GM12878 (cell line): ENCODE measurements around the gene PTPRC. TPM values are rescaled to one million over a fixed set of nuclear protein-coding genes. Genes with fewer than 3 reads are reported as not detected.
A peak's percentile ranks its signal among the peaks of the same experiment; 100 is the strongest.

Source experiments
- HDAC6 ChIP-seq: fragments of 200-600 bp; sonication (generic); IDR thresholded peaks from one replicate; pipeline ENCODE4 v1.8.0; 2017; ENCODE audit warnings: antibody characterized with exemption; ENCODE audit not compliant: unreplicated experiment
- MYC ChIP-seq: IDR thresholded peaks from 2 replicates; pipeline ENCODE4 v1.6.1; 2011; ENCODE audit warnings: mild to moderate bottlenecking, low read length, moderate library complexity, inconsistent platforms; ENCODE audit not compliant: insufficient read depth, insufficient replicate concordance, insufficient read length, severe bottlenecking
- PAX5 ChIP-seq: IDR thresholded peaks from 2 replicates; pipeline ENCODE4 v1.6.1; 2011; ENCODE audit warnings: low read depth, low read length, borderline replicate concordance
- PAX8 ChIP-seq: fragments of 450-650 bp; IDR thresholded peaks from 2 replicates; pipeline ENCODE4 v1.6.1; 2017; ENCODE audit warnings: mild to moderate bottlenecking, moderate library complexity
- POLR2AphosphoS2 ChIP-seq: IDR thresholded peaks from 2 replicates; pipeline ENCODE4 v1.6.1; 2011; ENCODE audit warnings: low read depth, mild to moderate bottlenecking, low read length, improper control_type of control experiment, moderate library complexity
- RBBP5 ChIP-seq: fragments of 200-600 bp; sonication (generic); conservative IDR thresholded peaks from 2 replicates; pipeline ENCODE4 v1.6.1; 2016
- SMAD1 ChIP-seq: fragments of 450-650 bp; IDR thresholded peaks from 2 replicates; pipeline ENCODE4 v1.6.1; 2018; ENCODE audit warnings: mild to moderate bottlenecking, low read depth; ENCODE audit not compliant: partially characterized antibody
- SMC3 ChIP-seq: IDR thresholded peaks from 2 replicates; pipeline ENCODE4 v1.6.1; 2011; ENCODE audit warnings: low read length, improper control_type of control experiment, borderline replicate concordance
- TARDBP ChIP-seq: IDR thresholded peaks from 2 replicates; pipeline ENCODE4 v1.6.1; 2016; ENCODE audit warnings: borderline replicate concordance
- YY1 ChIP-seq: IDR thresholded peaks from 2 replicates; pipeline ENCODE4 v1.6.1; 2011; ENCODE audit warnings: low read depth, mild to moderate bottlenecking, low read length
- ZNF274 ChIP-seq: IDR thresholded peaks from one replicate; pipeline ENCODE4 v1.8.0; 2011; ENCODE audit not compliant: insufficient read length, insufficient read depth
- polyA plus RNA-seq, 11 experiments: library from polyadenylated mRNA; depleted of rRNA in 4 of 11; unstranded in 6 of 11; stranded (reverse) in 5 of 11; fragments of >200 nt; fragmentation: Nextera tagmentation in 4 of 11; fragmentation: Illumina TruSeq in 1 of 11; extraction: Ambion mirVana in 4 of 11; extraction: Trizol in 1 of 11; gene quantifications; 1 replicate in 1 of 11; 2 replicates in 10 of 11; pipeline versions ENCODE4 v1.2.1 to v1.2.3, GENCODE V29; 2011 to 2016; ENCODE audit warnings: inconsistent platforms in 2 of 11, missing spikeins in 2 of 11, low read depth in 1 of 11
- total RNA-seq, 4 experiments: library from RNA; depleted of rRNA in 3 of 4; stranded (reverse); fragments of >200 nt in 3 of 4; fragmentation: Illumina TruSeq in 1 of 4; extraction: Trizol in 1 of 4; gene quantifications; 2 replicates each; pipeline versions ENCODE4 v1.2.1 to v1.2.3, GENCODE V29; 2013 to 2021
- TF ChIP-seq, protein P1 (sequence below): fragments of 450-650 bp; IDR thresholded peaks from 2 replicates; pipeline ENCODE4 v1.6.1; 2018; ENCODE audit warnings: borderline replicate concordance, mild to moderate bottlenecking; ENCODE audit not compliant: partially characterized antibody
- TF ChIP-seq, protein P2 (sequence below): fragments of 450-650 bp; IDR thresholded peaks from 2 replicates; pipeline ENCODE4 v1.6.1; 2016; ENCODE audit warnings: mild to moderate bottlenecking
- TF ChIP-seq, protein P3 (sequence below): fragments of 450-650 bp; IDR thresholded peaks from 2 replicates; pipeline ENCODE4 v1.6.1; 2017; ENCODE audit warnings: mild to moderate bottlenecking, moderate library complexity
- TF ChIP-seq, protein P4 (sequence below): fragments of 450-650 bp; IDR thresholded peaks from 2 replicates; pipeline ENCODE4 v1.6.1; 2014; ENCODE audit warnings: mild to moderate bottlenecking
- TF ChIP-seq, protein P5 (sequence below): fragments of 450-650 bp; IDR thresholded peaks from 2 replicates; pipeline ENCODE4 v1.6.1; 2016; ENCODE audit warnings: mild to moderate bottlenecking, moderate library complexity, borderline replicate concordance

Gene PTPRC
- total and polyA plus RNA-seq, 10 of the 15 experiments (the other 5 are each of a cell fraction or from before 2014, with no cell fraction given) = 72.9 to 221 (median 118) TPM

DNA sequence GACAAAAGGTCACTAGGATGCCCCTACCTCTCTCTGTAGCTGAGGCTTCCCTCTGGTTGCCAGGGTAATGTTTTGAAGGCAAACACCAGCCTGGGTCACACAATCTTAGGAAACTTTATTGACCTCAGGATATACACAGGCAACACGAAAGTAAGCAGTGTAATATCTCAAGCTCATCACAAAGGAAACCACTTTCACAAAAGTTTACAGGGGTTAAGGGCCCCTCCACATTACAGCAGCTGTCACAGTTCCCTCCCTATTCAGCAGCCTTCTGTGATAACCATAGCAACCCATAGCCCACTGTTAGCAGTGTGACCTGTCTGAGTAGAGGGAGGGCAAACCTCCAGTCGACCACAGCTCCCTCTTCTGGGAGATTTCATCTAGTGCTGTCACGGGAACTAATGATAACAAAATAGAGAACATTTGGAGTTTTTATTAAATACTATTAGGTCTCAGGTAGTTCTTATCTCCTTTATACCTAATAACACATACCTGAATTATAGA, 149.8 kb downstream of the PTPRC start (continued):
- TF ChIP-seq, protein P1, sequence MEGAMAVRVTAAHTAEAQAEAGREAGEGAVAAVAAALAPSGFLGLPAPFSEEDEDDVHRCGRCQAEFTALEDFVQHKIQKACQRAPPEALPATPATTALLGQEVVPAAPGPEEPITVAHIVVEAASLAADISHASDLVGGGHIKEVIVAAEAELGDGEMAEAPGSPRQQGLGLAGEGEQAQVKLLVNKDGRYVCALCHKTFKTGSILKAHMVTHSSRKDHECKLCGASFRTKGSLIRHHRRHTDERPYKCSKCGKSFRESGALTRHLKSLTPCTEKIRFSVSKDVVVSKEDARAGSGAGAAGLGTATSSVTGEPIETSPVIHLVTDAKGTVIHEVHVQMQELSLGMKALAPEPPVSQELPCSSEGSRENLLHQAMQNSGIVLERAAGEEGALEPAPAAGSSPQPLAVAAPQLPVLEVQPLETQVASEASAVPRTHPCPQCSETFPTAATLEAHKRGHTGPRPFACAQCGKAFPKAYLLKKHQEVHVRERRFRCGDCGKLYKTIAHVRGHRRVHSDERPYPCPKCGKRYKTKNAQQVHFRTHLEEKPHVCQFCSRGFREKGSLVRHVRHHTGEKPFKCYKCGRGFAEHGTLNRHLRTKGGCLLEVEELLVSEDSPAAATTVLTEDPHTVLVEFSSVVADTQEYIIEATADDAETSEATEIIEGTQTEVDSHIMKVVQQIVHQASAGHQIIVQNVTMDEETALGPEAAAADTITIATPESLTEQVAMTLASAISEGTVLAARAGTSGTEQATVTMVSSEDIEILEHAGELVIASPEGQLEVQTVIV = no peak
- TF ChIP-seq RBBP5 (no peak), YY1 (no peak), MYC (no peak), TARDBP (no peak), PAX5 (no peak), ZNF274 (no peak), HDAC6 (no peak), SMAD1 (no peak), SMC3 (peak; percentile 44; the same call in 1 of the 2 replicates), POLR2AphosphoS2 (no peak), PAX8 (no peak)
- TF ChIP-seq, protein P2, sequence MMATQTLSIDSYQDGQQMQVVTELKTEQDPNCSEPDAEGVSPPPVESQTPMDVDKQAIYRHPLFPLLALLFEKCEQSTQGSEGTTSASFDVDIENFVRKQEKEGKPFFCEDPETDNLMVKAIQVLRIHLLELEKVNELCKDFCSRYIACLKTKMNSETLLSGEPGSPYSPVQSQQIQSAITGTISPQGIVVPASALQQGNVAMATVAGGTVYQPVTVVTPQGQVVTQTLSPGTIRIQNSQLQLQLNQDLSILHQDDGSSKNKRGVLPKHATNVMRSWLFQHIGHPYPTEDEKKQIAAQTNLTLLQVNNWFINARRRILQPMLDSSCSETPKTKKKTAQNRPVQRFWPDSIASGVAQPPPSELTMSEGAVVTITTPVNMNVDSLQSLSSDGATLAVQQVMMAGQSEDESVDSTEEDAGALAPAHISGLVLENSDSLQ = no peak
- TF ChIP-seq, protein P3, sequence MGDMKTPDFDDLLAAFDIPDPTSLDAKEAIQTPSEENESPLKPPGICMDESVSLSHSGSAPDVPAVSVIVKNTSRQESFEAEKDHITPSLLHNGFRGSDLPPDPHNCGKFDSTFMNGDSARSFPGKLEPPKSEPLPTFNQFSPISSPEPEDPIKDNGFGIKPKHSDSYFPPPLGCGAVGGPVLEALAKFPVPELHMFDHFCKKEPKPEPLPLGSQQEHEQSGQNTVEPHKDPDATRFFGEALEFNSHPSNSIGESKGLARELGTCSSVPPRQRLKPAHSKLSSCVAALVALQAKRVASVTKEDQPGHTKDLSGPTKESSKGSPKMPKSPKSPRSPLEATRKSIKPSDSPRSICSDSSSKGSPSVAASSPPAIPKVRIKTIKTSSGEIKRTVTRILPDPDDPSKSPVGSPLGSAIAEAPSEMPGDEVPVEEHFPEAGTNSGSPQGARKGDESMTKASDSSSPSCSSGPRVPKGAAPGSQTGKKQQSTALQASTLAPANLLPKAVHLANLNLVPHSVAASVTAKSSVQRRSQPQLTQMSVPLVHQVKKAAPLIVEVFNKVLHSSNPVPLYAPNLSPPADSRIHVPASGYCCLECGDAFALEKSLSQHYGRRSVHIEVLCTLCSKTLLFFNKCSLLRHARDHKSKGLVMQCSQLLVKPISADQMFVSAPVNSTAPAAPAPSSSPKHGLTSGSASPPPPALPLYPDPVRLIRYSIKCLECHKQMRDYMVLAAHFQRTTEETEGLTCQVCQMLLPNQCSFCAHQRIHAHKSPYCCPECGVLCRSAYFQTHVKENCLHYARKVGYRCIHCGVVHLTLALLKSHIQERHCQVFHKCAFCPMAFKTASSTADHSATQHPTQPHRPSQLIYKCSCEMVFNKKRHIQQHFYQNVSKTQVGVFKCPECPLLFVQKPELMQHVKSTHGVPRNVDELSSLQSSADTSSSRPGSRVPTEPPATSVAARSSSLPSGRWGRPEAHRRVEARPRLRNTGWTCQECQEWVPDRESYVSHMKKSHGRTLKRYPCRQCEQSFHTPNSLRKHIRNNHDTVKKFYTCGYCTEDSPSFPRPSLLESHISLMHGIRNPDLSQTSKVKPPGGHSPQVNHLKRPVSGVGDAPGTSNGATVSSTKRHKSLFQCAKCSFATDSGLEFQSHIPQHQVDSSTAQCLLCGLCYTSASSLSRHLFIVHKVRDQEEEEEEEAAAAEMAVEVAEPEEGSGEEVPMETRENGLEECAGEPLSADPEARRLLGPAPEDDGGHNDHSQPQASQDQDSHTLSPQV = no peak
- TF ChIP-seq, protein P4, sequence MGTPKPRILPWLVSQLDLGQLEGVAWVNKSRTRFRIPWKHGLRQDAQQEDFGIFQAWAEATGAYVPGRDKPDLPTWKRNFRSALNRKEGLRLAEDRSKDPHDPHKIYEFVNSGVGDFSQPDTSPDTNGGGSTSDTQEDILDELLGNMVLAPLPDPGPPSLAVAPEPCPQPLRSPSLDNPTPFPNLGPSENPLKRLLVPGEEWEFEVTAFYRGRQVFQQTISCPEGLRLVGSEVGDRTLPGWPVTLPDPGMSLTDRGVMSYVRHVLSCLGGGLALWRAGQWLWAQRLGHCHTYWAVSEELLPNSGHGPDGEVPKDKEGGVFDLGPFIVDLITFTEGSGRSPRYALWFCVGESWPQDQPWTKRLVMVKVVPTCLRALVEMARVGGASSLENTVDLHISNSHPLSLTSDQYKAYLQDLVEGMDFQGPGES = no peak
- TF ChIP-seq, protein P5, sequence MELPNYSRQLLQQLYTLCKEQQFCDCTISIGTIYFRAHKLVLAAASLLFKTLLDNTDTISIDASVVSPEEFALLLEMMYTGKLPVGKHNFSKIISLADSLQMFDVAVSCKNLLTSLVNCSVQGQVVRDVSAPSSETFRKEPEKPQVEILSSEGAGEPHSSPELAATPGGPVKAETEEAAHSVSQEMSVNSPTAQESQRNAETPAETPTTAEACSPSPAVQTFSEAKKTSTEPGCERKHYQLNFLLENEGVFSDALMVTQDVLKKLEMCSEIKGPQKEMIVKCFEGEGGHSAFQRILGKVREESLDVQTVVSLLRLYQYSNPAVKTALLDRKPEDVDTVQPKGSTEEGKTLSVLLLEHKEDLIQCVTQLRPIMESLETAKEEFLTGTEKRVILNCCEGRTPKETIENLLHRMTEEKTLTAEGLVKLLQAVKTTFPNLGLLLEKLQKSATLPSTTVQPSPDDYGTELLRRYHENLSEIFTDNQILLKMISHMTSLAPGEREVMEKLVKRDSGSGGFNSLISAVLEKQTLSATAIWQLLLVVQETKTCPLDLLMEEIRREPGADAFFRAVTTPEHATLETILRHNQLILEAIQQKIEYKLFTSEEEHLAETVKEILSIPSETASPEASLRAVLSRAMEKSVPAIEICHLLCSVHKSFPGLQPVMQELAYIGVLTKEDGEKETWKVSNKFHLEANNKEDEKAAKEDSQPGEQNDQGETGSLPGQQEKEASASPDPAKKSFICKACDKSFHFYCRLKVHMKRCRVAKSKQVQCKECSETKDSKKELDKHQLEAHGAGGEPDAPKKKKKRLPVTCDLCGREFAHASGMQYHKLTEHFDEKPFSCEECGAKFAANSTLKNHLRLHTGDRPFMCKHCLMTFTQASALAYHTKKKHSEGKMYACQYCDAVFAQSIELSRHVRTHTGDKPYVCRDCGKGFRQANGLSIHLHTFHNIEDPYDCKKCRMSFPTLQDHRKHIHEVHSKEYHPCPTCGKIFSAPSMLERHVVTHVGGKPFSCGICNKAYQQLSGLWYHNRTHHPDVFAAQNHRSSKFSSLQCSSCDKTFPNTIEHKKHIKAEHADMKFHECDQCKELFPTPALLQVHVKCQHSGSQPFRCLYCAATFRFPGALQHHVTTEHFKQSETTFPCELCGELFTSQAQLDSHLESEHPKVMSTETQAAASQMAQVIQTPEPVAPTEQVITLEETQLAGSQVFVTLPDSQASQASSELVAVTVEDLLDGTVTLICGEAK = peak; percentile 87
